PC-9 (cell line): Measurements from ENCODE around the gene SH3RF3.

Experiments
- CTCF ChIP-seq: fragments of 200-600 bp; sonication (generic); conservative IDR thresholded peaks from 2 replicates; pipeline ENCODE4 v1.6.1; 2017; ENCODE audit warnings: mixed run types, antibody characterized with exemption, mild to moderate bottlenecking, moderate library complexity
- EZH2 ChIP-seq: fragments of 200-600 bp; sonication (generic); IDR thresholded peaks from 2 replicates; pipeline ENCODE4 v1.8.0; 2017; ENCODE audit warnings: antibody characterized with exemption, low read depth

DNA sequence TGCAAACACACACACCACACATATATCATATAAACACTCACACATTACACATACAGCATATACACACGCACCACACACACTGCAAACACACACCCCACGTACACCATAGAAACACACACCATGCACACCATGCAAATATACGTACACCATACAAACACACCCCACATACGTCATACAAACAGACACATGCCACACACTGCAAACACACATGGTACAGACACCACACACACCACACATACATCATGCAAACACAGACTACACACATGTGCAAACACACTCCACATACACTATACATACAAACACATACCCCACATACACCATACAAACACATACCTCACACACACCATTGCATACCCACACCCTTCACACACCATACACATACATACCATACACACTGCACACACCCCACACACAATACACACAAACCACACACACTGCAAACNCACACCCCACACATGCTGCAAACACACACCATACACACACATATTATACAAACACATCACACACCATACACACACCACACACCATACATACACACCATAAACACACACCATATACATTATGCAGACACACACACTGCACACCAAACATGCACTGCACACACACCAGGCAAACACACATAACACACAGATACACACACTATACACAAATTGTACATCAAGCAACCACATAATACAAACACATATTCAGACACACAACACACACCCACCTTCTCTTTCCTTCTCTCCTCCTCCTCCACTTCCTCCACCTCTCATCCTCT, 364.4 kb downstream of the SH3RF3 start:
- TF ChIP-seq CTCF (no peak), EZH2 (no peak)
